GM13977 (cell line): ENCODE results near the gene CACNA1B.

Source experiments
- DNase-seq: peaks from one replicate; pipeline ENCODE4 v3.0.0; 2012; ENCODE audit warnings: low spot score
- in situ Hi-C: fragments of 300-500 bp; cut with MboI; formaldehyde crosslinking; loops from one replicate; pipeline ENCODE4 v1.12.0; 2022; ENCODE audit warnings: low sequenced_read_pairs, low pct_unique_long_range_greater_than_20kb, mixed read lengths, inconsistent platforms; ENCODE audit not compliant: unreplicated experiment
- TF ChIP-seq, protein P1 (sequence below): IDR thresholded peaks from 2 replicates; pipeline ENCODE4 v1.5.1; 2012; ENCODE audit warnings: mild to moderate bottlenecking, control low read depth; ENCODE audit not compliant: insufficient read depth; ENCODE audit errors: extremely low read depth, missing control alignments

The CACNA1B gene

DNA sequence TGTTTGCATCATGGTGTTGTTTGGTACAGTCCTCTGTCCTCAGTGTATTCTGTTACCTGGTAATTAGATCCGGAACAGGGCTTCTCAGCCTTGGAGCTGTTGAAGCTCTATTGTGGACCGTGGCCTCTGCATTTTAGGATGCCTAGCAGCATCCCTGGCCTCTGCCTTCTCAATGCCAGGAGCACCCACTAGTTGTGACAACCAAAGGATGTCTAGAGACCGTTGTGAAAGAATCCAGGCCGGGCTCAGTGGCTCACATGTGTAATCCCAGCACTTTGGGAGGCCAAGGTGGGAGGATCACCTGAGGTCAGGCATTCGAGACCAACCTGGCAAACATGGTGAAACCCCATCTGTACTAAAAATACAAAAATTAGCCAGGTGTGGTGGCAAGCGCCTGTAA lies 159.6 kb downstream of the CACNA1B start:
- TF ChIP-seq, protein P1, sequence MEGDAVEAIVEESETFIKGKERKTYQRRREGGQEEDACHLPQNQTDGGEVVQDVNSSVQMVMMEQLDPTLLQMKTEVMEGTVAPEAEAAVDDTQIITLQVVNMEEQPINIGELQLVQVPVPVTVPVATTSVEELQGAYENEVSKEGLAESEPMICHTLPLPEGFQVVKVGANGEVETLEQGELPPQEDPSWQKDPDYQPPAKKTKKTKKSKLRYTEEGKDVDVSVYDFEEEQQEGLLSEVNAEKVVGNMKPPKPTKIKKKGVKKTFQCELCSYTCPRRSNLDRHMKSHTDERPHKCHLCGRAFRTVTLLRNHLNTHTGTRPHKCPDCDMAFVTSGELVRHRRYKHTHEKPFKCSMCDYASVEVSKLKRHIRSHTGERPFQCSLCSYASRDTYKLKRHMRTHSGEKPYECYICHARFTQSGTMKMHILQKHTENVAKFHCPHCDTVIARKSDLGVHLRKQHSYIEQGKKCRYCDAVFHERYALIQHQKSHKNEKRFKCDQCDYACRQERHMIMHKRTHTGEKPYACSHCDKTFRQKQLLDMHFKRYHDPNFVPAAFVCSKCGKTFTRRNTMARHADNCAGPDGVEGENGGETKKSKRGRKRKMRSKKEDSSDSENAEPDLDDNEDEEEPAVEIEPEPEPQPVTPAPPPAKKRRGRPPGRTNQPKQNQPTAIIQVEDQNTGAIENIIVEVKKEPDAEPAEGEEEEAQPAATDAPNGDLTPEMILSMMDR, result no peak
- in situ Hi-C loops, result no loop called here

DNA sequence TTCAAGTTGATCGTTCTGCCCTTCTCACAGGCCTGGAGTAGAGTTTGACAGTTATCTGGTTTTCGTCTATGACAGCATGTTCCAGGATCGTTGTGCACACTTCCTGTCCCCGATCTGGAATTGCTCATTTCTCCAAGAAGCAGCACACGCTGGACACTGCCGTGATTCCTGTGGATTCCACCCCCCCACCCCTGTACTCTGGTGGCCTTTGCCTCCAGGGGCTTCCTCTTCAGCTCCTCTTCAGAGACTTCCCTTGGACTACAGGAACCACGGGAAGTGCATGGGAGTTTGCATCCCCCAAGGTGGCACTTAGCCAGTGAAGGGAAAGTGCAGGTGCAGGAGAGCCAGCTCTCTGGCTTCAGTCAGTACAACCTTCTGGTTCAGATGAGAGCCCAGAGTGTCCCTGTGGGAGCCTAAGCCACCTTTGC lies 160.7 kb downstream of the CACNA1B start:
- in situ Hi-C loops, result no loop called here
- DNase-seq, result no peak
- TF ChIP-seq, protein P1, result no peak

More for the DNA sequence above, 159.6 kb downstream of the CACNA1B start:
- no peak for DNase-seq

DNA sequence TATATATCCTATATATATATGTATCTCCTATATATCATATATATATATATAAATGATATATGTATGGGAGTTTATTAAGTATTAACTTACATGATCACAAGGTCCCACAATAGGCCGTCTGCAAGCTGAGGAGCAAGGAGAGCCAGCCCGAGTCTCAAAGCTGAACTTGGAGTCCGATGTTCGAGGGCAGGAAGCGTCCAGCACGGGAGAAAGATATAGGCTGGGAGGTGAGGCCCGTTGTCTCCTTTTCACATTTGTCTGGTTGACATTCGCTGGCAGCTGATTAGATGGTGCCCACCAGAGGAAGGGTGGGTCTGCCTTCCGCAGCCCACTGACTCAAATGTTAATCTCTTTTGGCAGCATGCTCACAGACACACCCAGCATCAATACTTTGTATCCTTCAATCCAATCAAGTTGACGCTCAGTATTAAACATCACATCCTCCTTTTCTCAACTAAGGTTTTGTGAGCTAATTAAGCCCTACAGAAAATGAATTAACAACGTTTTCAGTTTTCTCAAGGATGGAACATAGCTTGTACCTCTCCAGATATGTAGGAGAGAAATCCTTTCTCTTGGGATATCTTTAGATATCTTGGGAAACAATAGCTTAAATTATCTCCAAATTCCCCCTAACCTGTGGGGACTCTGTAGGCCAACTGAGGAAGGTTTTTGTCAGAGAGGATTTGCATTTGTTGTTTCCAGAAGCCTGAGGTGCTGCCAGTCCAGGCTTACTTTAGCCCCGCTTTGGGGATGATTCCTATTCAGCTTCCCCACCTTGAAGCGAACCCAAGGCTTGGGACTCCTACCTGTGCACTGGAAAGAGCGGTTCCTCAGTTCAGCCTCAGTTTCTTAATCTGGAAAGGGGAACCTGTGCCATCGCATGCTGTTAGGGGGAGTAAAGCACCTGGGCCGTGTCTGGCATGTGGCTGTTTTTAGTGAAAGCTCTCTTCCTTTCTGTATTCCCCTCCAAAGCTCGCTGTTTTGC lies 163.2 kb downstream of the CACNA1B start:
- in situ Hi-C loops, result no loop called here
- TF ChIP-seq, protein P1, result no peak
- DNase-seq, result no peak

DNA sequence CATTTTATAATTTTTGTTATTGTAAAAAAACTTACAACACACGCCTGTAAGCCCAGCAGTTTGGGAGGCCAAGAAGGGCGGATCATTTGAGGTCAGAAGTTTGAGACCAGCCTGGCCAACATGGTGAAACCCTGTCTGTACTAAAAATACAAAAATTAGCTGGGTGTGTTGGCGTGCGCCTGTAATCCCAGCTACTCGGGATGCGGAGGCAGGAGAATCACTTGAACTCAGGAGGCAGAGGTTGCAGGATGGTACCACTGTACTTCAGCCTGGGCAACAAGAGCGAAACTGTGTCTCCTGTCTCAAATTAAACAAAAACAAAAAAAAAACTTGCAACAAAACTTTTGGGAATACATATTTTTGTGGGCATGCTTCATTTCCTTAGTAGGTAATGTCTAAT lies 164.6 kb downstream of the CACNA1B start:
- DNase-seq, result no peak
- TF ChIP-seq, protein P1, result no peak
- in situ Hi-C loops, result no loop called here

DNA sequence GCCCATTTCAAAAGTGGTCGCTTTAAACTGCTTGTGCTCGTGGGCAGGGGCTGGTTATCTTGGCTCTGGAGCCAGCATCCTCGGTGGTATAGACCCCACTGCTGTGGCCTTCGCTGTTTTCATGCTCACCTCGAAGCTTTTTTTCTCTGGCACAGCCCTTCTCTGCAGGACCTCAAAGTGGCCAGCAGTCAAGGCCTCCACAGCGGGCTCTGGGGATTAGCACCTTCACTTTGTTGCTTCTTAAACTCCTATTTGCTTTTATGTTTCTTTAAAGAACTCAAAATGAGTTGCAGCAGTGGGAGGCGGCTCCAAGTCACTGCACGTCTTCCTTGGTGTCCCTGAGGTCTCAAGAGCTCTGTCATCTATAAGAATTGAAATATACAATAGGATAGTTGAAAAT lies 165.1 kb downstream of the CACNA1B start:
- in situ Hi-C loops, result no loop called here
- TF ChIP-seq, protein P1, result no peak
- DNase-seq, result no peak

DNA sequence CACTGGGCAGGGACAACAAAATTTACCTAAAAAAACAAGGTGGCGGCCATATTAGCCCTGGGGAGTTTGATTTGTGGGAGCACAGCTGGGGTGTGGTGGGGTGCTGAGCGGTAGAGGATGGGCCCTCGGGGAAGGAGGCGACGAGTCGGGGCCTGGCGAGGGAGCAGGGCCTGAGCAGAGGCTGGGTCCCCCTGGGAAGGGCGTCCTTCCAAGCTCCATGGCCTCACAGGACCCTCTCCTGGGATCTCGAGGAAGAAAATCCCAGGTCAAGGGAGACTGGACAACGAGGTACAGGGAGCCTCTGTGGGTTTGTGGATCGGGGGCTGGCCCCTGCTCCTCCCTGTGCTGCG lies 165.5 kb downstream of the CACNA1B start:
- TF ChIP-seq, protein P1, result no peak
- in situ Hi-C loops, result no loop called here
- no peak for DNase-seq
